ENCODE measurements around the gene LCN12.

The LCN12 gene

DNA sequence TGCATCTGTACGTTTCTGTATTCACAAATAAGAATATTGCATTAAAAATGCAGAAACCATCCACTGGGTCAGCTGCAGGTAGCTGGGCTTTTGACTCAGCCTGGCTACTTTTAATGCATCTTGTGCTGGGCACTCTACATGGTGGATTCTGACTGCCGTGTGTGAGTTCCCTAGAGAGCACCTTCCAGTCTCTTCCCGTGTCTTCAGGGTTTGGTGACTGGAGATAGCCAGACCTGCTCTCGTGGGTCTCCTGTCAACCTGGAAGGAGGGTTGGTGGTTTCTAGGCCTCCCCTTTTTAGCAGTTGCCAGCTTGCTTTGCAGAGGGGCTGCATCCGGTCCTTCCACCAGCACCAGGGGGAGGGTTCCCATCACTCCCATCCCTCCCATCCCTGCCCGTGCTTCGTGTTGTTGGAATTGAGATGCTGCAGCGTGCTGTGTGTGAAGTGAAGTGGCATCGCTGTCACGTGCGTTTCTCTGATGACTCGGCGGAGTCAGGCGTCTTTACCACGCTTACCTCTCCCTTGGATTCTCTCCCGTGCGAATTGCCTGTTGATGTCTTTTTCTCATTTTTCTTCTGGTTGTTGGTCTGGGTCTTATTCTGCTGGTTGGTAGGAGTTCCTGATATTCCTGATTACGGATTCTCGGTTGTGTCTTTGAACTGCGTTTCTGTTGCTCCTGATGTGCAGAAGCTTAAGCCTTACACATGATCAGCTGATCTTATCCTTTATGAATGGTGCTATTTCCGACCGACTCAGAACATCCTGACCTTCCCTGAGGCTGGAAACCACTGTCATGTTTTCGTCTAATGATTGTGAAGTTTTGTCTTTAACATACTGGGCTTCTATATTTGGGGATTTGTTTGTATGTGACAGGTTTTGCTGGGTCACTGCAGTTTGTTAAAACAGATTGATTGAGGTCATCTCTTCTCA is 24.5 kb upstream of the LCN12 start:
- no peak for DNase-seq

DNA sequence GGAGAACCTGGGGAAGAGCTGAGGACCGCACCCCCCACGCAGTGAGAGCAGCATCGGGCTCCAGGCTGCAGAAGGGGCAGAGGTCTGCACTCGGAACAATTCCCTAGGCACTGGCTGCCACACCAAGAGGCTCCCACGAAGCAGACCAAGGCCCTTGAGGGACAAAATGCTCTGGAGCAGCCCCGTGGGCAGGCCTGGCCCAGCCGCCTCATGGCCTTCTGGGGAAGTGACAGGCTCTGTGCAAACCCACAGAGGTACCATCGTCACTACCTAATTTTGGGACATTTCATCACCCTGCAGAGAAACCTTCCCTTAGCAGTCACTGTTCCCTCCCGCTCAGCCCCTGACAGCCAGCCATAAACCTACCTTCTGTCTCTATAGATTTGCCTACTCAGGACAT is 23.5 kb upstream of the LCN12 start:
- no peak for DNase-seq

DNA sequence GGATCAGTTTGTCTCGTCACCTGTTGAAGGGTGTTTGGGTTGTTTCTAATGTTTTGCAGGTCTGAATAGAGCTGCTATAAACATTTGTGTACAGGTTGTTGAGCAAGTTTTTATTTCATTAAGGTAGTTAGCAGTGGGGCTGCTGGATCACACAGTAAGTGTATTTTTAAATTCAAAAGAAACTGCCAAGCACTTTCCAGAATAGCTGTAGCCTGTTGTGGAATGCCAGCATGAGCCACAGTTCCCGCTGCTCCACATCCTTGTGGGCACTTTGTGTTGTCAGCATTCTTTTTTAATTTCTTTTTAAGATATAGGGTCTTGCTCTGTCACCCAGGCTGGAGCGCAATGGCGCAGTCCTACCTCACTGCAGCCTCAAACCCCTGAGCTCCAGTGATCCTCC is 22.1 kb upstream of the LCN12 start:
- DNase-seq = no peak

DNA sequence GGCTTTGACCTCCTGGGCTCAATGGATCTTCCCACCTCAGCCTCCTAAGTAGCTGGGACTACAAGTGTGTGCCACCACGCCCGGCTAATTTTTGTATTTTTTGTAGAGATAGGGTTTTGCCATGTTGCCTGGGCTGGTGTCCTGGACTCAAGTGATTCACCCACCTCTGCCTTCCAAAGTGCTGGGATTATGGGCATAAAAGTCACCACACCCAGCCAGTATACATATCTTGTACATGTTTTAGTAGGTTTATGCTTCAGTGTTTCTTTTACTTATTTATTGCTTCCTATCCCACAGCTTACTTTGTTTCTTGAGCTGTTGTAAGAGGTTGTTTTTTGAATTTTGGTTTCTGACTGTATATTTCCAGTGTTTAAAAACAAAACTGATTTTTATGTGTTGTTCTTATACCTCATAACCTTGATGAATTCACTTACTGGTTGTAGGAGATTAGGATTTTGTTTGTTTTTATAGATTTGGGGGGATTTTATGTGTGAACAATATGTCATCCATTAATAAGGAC is 20.4 kb upstream of the LCN12 start:
- no peak for DNase-seq

DNA sequence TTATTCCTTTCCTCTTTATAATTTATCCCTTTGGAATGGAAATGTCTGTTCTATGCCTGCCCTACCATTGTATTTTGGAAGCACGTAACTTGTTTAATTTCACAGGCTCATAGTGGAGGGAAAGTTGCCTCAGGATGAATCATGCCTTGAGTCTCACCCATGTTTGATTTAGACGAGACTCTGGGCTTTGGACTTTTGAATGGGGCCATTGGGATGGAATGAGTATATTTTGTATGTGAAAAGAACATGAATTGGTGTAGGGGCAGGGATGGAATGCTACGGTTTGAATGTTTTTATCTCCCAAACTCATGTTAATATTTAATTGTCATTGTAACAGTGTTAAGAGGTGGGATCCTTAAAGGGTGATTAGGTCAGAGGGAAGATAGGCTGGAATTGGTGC is 17.8 kb upstream of the LCN12 start:
- no peak for DNase-seq

DNA sequence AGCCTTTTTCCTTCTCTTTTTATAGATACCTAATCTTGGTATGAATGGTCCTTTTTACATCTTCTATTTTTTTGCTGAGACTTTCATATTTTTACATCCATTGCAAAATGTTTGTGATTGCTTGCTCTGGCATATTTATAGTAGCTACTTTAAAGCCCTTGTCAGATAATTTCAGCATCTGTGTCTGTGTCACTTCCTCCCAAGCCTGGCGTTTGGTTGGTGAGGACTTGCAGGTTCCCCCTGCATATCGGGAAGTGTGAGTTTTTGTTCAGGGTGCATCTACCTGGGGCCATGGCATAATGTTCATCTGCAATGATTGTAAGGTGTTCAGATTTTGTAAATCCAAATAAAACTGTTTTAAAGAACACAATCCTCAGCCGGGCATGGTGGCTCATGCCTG is 16.4 kb upstream of the LCN12 start:
- no peak for DNase-seq

DNA sequence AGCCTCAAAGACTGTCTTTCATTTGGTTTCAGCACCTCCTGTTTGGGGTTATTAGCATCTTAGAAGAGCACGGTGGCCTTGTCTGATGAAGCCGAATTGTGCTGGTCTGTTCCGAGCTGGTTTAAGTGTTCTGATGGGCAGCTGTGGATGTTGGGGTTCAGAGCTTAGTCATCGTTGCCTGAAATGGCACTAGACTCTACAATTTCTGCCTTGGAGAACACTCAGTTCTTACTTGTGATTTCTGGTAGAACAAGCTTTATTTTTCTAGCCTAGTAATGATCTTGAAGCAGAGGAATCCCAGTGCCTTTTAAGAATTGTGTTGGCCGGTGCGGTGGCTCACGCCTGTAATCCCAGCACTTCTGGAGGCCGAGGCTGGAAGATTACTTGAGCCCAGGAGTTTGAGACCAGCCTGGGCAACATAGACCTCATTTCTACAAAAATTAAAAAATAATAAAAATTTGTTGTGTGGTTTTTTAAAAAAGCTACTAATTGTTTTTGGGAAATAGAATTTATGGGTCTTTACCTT is 15.4 kb upstream of the LCN12 start:
- no peak for DNase-seq

DNA sequence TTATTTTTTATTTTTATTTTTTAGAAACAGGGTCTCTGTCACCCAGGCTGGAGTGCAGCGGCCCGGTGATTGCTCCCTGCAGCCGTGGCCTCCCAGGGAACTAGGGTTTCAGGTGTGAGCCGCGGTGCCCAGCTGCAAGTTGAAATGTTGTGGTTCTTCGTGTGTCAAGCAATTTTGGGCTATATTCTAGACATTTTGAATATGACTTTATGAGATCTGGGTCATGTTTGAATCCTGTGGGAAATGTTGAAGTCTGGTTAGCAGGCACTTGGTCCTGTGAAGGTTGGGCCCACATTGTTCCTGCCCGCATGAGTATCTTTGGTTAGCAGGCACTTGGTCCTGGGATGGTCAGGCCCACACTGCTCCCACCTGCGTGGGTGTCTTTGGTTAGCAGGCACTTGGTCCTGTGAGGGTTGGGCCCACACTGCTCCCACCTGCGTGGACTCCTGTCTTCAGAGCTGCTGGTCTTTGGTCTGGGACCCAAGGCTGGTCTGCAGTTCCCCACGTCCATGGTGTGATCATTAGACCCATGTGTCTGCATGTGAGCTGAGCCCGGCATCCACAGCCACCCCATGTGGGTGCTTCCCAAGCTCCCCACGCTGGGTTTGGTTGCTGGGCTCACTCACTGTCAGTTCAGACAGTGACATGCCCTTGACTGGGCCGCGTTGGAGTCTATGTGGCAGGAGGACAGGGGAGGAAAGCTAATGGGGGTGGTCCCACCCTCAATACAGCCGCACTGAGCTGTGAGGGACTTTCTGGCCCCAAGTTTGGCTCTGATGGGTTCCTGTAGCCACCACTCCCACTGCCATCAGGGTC is 14.7 kb upstream of the LCN12 start:
- DNase-seq = no peak

DNA sequence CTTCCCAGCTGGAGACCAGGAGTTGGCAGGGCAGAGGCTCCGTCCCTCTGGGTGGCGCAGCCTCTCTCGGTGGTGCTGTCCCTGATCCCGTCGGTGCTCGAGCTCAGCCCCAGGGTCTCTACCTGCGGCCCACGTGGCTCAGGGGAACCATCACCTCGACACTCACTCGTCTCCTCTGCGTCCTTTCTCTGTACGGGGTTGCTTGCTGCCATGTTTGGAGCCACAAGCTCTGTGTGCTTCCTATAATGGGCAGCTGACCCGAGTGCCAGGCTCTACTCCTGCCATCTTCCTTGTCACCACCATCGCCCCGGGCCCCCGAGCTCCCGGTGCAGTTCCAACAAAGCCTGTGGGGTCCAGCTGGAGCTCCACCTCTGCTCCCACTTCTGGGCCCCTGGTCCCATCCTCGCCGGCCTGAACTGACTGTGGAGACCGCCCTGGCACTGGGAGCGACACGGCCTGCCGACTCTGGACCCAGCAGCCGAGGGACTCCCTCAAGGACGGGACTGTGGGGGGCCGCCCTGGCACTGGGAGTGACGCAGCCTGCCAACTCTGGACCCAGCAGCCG is 12.6 kb upstream of the LCN12 start:
- no peak for DNase-seq

DNA sequence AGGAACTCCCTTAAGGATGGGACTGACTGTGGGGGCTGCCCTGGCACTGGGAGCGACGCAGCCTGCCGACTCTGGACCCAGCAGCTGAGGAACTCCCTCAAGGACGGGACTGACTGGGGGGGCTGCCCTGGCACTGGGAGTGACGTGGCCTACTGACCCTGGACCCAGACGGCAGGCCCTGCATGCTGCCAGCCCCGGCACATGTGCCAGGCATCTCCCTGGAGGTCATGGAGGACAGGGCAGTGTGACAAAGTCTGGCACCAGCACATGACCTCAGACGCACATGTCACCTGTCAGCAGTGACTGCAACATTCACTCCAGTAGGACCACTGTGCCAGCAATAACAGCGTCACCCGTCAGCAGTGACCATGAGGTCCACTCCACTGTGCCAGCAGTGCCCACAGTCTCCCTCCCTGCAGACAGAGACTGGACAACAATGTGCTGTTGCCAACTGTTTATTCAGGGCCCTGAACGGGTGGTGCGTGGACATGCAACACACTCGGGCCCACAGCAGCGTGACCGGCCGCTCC is 12.0 kb upstream of the LCN12 start:
- no peak for DNase-seq

DNA sequence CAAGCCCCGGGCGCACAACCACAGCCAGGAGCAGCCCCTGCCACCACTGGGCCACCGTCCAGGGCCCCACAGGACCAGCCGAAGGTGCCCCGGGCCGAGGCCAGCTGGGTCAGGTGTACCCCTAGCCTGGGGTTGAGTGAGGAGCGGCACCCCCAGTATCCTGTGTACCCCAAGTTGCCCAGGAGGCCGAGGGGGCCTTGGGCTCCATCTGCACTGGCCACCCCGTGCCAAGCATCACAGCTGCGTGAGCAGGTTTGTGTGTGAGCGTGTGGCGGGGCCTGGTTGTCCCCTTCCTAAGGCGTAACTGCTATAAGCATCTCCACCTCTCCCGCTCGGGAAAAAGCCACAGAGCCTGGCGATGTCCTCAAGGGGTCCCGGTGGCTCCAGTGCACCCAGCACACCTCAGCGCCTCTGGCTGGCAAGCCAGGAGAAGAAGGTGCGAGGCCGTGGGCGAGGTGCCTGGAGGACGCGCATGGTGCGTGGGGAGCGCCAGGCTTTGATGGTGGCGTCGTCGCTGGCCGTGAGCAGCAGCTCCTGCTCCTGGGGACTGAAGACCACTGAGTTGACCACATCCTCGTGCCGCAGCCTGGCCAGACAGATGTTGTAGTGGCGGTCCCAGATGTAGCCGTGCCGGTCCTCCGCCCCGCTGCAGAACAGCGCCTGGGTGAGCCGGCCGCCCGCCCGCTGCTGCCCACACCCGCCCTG is 11.4 kb upstream of the LCN12 start:
- DNase-seq = no peak

DNA sequence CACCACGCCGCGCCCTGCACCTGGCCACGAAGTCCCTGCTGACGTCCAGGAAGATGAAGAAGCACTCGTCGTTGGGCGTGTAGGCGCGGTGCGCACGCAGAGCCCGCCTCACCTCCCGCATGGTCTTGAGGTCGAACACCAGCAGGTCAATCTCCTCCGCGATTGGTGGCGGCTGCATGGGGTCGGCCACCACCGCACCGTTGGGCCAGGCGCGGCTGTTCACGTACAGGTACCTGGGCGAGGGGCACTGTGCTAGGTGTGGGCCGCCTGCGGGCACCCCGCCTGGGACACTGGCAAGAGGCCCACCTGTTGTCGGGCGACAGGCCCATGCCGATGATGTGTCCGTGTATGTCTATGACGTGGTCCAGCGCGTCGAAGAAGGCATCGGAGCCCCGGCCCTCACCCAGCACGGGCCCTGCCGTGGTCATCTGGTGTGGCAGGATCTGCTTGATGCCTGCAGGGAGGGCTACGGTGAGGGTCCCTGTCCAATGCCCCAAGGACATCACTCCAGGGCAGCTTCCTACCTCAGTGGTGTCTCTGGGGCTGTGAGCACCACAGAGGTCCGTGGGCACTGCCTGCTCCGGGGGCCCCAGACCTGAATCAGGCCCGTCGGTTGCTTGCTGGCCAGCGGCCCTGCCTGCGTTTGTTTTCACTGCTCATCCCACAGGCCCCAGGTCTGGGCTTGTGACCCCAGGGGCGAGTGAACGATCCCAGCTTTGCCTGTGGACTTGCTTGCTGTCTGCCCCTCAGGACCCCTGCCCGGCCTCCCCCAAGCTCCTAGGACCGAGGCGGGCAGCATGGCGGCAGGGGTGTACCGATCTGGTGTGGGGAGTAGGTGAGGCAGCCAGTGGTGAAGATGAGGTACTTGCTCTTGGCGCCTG is 10.6 kb upstream of the LCN12 start:
- DNase-seq = no peak

DNA sequence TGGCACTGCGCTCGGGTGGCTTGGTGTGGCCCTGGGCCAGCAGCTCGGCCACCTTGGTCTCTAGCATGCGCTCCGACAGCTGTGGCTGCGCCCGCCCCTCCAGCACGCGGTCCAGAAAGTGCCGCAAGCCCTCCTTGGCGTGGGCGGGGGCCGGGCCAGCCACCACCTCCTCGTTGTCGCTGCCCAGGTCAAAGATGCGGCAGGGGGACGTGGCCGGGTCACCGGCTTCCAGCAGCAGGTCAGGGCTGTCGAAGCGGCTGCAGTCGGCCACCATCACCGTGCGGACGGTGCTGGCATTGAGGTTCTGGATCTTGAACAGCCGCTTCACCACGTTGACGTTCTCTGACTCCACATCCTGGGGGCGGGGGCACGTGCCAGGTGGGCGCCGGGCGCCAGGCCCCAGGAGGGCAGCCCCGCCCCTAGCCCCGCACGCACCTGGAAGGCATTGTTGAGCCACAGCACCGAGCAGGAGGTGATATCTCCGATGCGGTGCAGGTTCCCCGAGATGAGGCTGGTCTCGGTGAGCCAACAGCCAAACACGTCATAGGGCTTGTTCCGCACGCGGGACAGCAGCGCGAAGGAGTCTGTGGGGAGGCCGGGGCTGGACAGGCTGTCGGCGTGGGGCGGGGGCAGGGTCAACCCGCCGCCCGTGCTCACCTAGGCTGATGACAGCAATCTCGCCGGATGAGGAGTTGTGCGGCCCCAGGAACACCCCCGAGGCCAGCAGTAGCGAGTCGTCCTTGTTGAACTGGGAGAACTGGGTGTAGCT is 9.8 kb upstream of the LCN12 start:
- DNase-seq = no peak

DNA sequence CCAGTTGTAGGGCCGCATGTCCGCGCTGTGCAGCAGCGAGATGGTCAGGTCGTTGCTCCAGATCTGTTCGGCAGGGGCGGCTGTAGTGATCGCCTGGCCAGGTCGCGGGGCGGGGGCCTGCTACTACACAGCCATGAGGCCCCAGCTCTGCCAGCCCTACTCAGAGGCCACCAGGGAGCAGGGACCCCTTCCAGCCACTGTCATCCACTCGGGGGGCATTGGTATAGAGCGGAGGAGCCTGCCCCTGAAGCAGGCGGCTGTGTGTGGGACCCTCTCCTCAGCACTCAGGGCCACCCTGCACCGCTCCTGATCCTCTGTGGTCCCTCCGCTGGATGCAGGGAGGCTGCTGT is 9.2 kb upstream of the LCN12 start:
- DNase-seq = no peak

DNA sequence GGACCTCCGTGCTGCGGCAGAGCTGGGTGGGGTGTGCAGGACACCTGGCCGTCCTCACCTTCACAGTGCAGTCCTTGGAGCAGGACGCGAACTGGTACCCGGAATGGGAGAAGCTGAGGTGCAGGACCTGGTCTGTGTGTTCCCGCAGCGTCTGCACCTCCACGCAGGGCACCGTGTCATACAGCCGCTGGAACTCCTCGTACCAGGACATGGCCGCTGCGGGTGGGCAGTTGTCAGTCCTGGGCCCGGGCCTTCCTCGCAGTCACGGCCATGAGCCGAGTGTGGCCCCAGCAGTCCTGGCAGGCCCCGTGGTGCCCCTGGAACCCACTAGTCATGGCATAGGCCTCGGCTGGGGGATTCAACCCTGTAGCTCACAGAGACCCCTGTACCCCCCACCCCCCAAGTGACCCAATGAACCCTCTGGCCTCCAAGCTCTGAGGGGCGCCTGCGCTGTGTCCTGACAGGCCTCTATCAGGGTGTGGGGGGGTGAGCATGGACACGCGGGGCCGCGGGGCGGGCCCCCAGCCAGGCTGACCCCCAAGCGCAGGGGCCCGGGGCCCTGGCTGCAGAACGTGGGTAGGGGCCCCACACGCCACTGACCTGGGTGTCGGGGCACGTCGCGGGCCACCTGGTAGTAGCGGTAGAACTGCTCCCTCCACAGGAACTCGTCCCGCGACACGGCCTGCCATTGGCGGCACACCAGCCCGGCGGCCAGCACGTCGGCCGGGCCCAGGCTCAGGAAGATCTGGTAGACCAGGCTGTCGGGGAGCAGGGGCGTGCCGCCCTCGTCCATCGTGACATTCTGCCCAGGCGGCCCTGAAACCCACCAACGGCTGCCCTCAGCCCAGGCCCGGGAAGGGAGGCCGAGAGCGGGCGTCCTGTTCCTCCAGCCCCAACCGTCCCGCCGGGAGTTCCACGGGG is 8.5 kb upstream of the LCN12 start:
- peak; percentile 13 for DNase-seq

DNA sequence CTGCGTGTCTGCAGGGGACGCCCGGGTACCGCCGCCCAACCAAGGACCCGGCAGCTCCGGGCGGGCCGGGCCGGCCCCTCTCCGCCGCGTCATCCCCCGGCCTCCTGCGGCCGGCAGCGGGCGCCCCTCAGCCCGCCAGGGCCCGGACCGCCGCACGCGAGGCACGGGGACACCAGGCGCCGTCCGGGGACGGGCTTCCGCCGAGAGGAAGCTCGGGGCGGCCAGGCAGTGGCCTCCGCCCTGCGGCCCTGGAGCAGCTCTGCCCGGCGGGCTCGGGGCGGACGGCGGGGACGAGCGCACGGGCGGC is 7.9 kb upstream of the LCN12 start:
- DNase-seq = peak; percentile 50

DNA sequence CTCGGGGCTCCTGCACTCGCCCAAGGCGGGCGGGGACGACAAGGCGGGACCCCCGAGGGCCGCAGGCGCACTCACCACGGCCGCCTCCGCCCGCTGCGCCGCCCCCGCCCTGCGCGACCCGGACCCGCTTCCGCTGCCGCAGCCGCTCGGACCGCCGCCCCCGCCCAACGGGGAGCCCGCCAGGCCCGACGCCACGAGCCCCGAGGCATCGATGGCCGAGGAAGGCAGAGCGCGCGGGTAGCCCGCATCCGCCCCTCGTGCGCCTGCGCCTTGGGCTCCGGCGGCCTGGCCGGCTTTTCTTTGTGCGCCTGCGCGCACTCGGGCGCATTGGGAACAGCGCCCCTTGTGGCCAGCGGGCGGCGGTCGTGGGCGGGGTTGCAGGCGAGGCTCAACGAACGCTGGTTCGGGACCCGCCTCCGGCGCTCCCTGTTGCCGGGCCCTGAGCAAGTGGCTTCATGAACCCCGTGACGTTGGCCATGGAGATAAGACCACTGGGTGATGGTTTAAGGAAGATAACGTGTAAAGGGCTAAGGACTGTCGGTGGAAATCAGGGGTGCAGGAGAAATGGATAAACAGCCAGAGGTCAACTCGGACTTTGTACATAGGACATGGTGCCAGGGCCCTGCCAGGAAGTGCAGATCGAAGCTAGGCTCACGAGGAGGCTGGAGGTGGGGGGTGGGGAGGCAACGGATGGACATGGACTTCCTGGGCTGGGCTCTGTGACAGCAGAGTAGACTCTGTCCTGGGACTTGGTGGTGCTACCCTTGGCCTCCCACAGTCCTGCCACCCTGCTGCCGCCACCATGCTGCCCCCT is 7.3 kb upstream of the LCN12 start, which contains the start of the genes C8G and FBXW5:
Gene C8G, plus strand, starts transcription at position 725 of the 814 bp plus-strand sequence. Its CDS starts 78 bp downstream, at position 803.
Gene FBXW5, minus strand, starts transcription at position 220 of the 814 bp plus-strand sequence. CDS start 655 bp downstream, outside the sequence.
- DNase-seq = peak; percentile 93

Data from fibroblast of skin of right quadriceps (primary cell).